ENCODE data around the gene S100A10.

DNA sequence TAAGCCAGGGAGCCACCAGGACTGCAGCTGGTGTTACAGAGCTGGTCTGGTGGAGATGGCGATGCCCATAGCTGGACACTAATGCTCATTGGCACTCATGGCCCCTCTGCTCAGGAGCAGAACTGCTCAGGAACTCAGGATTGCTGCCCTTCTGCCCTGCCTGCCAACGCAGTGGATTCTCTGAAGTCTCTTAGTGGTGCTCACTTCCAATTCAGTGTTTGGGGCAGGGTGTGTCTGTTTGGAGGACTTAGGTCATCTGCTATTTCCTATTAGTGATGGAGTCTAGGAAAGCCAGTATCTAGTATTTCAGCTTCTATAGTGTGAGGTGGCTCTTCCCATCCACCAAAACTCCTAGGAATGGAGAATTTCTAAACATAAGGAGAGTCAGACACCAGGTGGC lies 29.1 kb downstream of the S100A10 start:
- TF ChIP-seq CTCF (IDR thresholded peaks at IDR 0.05), result no peak
- no peak for TF ChIP-seq EP300 (IDR thresholded peaks at IDR 0.05)
- TF ChIP-seq POLR2A (IDR thresholded peaks at IDR 0.05), result no peak
- TF ChIP-seq POLR2AphosphoS5 (IDR thresholded peaks at IDR 0.05), result no peak
